ELF-1 (cell line): ENCODE results near the gene RNPS1.

Experiments used
- DNase-seq: peaks from one replicate; pipeline ENCODE4 v3.0.0-alpha.2; 2016; ENCODE audit warnings: low read depth, low spot score

The RNPS1 gene

DNA sequence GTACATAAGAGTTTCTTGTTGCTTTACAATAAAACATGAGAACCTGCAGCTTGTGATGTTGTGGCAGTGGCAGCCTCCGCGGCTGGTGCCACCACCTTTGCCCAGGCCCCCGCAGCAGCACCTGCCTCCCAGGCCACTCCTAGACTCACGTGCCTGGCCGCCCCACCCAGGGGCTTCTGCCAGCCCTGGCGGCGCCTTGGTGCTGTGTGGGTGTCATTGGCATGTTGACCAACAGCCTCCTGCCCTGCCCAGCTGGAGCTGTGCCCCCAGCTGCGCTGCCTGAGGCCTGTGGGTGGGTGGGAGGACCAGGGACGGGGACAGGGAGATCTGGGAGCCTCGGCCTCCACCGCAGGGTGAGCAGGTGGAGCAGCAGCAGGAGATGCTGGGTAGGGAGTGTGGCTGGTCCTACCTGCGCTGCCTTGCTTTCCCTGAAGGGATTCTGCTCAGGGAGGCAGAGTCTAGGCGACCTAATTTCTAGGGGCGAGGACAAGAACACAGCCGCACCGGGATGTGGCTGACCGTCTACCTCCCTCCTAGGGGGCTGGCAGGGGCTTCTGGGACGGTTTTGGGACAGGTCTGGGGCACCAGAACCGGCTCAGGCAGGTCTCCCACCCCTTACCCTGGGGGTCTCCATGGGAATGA, 32.1 kb downstream of the RNPS1 start:
- no peak for DNase-seq

DNA sequence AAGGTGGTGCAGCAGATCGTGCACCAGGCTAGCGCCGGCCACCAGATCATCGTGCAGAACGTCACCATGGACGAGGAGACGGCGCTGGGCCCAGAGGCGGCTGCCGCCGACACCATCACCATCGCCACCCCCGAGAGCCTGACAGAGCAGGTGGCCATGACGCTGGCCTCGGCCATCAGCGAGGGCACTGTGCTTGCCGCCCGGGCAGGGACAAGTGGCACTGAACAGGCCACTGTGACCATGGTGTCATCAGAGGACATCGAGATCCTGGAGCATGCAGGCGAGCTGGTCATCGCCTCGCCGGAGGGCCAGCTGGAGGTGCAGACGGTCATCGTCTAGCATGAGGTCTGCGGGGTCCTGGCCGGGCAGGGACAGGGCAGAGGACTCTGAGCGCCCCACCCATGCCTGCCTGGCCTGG, 32.7 kb downstream of the RNPS1 start:
- no peak for DNase-seq

DNA sequence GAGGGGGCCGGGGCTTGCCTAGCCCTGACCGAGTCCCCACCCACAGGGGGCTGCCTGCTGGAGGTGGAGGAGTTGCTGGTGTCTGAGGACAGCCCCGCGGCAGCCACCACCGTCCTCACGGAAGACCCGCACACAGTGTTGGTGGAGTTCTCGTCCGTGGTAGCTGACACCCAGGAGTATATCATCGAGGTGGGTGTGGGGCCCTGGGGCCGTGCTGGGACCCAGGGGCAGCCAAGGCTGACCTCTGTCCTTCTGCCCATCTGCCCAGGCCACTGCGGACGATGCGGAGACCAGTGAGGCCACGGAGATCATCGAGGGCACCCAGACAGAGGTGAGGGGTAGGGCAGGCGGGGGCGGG, 33.1 kb downstream of the RNPS1 start:
- DNase-seq = no peak

DNA sequence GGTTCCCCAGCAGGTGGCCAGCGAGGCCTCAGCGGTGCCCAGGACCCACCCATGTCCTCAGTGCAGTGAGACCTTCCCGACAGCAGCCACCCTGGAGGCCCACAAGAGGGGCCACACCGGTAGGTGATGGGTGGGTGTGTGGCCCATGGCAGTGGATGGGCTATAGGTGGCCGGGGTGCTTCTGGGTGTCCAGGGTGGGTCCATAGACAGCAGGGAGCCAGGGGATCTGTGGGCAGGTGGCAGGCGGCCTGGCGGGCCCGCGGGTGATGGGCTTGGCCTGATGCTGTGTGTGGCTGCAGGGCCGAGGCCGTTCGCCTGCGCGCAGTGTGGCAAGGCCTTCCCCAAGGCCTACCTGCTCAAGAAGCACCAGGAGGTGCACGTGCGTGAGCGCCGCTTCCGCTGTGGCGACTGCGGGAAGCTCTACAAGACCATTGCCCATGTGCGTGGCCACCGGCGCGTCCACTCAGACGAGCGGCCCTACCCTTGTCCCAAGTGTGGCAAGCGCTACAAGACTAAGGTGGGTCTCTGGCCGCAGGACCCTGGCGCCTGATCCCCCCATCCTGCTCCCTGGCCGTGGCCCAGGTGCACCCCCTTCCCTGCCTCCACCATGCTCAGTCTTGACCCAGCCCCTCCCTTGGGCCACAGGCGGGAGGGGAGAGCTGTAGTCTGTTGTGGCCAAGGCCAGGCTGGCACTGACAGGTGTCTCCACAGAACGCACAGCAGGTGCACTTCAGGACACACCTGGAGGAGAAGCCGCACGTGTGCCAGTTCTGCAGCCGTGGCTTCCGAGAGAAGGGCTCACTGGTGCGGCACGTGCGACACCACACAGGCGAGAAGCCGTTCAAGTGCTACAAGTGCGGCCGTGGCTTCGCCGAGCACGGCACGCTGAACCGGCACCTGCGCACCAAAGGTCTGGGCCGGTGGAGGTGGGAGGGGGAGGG, 33.8 kb downstream of the RNPS1 start:
- no peak for DNase-seq

DNA sequence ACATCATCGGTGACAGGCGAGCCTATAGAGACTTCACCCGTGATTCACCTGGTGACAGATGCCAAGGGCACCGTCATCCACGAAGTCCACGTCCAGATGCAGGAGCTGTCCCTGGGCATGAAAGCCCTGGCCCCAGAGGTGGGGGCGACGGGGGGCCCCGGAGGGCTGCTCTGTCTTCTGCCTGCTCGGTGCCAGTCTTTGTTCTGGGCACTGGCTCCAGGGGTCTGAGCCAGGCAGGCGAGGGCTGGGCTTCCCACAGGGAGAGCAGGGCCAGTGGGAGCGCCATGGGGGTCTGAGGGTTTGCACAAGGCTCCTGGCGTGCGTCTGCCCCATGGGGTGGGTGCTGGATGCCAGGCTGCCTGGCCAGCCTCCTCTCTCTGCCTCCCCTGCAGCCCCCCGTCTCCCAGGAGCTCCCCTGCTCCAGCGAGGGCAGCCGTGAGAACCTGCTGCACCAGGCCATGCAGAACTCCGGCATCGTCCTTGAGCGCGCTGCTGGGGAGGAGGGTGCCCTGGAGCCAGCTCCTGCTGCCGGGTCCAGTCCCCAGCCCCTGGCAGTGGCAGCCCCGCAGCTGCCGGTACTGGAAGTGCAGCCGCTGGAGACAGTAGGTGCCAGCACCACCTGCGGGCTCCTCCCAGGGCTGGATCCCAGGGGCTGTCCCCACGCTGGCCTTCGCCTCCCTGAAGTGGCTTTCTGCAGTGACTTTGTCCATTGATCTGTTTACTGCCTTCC, 34.7 kb downstream of the RNPS1 start:
- no peak for DNase-seq

DNA sequence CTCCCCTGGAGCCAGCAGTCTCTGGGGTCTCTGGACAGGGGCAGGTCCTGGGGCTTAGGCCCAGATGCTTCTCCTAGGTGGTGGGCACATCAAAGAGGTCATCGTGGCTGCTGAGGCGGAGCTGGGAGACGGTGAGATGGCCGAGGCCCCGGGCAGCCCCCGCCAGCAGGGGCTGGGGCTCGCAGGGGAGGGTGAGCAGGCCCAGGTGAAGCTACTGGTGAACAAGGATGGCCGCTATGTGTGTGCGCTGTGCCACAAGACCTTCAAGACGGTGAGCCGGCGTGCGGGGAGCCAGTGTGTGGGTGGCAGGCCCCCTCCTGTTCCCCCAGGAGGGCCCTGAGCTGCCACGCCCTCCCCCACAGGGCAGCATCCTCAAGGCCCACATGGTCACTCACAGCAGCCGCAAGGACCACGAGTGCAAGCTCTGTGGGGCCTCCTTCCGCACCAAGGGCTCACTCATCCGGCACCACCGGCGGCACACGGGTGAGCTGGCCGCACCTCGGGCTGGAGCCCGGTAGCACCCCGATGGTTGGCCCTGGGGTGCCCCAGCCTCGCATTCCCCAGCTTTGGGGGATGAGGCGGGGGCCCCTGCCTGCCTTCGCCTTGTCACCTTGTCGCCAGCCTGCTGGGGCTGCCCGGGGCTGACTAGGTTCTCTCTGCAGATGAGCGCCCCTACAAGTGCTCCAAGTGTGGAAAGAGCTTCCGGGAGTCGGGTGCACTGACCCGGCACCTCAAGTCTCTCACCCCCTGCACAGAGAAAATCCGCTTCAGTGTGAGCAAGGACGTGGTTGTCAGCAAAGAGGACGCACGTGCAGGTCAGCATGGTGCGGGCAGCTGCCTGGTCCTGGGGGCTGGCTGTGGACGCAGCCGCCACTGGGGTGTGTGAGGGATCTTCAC, 35.6 kb downstream of the RNPS1 start:
- DNase-seq = no peak

DNA sequence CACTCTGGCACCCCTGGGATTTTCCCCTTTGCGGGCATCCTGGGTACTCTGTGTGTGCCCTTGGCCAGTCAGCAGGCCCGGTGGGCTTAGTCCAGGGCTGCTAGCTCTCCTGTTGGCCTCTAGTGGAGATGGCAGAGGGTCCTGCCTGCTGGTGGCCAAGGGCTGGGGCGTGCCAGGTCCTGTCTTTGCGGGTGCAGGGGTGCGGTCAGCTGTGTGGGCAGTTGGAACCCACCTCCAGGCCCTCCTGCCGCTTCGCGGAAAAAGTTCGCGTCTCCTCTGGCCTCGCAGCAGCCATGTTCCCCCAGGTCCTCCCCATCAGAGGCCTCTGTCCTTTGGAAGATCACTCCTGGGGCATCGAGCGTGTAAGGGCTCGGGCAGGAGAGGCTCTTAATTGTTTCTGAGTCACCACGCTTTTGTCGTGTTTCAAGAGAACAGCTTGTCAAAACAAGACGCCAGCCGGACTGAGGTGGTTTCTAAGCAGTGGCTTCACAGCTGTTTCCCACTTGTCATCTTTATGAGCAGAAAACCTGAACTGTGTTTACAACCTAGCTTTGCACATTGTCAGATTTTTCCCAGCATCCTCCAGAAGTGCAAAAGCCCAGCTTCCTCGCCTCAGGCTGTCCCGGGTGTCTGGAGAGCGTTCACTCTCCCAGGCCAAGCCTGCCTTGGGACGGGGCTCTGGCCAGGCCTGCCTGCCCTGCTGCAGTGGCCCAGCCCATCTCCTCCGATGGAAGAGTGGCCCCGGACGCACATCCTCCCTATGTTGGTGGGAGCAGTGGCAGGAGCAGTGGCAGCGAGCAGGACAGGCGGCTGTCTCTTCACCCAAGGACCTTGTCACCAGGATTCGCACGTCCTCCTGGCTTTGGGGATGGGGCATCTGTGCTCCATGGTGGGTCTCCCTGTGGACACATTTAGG, 36.7 kb downstream of the RNPS1 start:
- DNase-seq = no peak

DNA sequence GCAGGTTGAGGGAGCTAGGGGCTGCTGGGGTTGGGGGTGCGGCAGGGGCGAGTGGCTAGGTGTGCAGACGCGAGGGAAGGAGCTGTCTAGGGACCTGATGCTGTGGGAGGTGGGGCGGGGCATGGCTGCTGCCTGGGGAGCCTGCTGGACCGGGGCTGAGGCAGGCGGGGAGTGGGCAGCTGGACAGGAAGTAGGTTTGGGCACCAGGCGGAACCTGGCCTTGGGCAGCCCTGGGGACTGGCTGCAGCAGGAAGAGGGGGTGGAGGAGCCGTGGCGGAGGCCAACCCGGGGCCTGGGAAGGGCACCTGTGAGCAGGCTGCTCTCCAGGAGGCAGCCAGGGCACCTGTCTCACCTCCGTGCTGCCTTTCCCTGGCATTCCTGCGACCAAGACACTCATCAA, 37.5 kb downstream of the RNPS1 start:
- DNase-seq = no peak

DNA sequence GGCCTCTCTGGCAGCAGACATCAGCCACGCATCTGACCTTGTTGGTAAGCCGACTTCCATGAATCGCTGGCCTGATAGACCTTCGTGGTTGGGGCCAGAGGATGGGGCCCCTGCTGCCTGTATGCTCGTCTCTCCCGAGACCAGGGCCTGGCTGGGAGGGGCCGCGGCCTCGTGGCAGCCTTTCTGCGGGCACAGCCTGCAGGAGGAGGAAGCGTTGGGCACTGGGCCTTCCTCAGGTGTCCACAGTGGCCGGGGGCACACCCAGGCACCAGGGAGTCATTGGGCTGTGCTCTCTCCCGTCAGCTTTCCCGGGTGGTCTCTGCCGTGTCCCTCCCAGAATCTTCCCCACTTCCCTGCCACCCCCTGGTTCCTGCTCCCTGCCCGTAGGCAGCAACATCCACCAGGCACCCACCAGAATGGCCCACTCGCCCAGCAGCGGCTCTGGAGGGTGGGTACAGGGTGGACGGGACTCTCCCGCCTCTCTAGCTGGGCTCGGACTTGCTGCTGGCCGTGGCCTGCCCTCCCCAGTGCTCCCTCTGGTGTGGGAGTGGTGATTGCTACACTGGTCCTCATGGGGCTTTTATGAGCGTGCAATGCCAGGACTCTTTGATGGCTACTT, 38.2 kb downstream of the RNPS1 start:
- no peak for DNase-seq

DNA sequence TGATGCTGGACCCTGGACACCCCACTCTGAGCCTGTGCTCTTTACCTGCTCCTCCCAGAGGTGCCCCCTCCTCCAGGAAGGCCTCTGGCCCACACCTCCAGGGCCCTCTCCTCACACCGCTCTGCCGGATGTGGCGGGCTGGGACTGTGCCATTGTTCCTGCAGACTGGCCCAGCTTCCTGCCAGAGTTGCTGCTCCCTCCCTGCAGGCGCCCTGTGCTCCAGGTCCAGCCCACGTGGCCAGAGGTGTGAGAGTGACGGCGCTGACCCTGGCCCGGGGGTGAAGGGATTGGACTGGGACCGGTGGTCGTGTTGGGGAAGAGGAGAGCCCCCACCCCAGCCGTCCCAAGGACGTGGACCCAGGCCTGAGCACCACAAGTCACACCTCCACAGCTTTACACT, 38.8 kb downstream of the RNPS1 start:
- DNase-seq = no peak

DNA sequence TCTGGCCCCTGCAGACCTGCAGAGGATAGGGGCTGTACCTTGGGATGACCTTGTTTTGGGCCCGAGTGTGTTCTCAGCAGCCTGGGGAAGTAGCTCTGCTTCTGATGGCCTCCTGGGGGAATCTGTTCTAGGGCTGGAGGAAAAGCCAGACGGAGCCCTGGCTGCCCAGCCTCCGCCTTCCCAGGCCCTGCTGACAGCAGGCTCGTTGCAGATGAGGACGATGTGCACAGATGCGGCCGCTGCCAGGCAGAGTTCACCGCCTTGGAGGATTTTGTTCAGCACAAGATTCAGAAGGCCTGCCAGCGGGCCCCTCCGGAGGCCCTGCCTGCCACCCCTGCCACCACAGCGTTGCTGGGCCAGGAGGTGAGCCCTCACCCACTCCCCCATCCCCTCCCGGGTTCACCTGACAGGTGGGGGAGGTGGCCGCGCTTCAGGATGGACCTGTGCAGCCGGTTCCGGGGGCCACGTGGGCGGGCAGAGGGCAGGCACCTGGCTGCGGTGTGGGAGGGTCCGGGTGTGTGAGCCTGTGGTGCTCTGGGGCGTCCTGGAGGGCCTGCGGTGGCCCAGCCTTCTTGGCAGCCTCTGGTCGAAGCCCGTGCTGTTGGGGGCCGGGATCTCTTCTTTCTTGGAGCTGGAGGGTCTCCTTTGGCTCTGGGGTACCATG, 39.6 kb downstream of the RNPS1 start:
- no peak for DNase-seq

DNA sequence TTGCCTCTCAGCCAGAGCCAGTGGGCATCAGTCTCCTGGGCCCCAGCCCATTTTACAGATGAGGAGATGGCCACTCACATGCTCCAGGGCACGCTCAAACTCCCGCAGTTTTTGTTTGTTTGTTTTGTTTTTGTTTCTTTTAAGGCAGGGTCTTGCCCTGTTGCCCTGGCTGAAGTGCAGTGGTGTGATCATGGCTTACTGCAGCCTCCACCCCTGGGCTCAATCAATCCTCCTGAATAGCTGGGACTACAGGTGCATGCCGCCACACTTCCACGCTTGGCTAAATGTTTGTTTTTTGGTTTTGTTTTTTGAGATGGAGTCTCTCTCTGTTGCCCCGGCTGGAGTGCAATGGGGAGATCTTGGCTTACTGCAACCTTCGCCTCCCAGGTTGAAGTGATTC, 41.0 kb downstream of the RNPS1 start:
- no peak for DNase-seq

DNA sequence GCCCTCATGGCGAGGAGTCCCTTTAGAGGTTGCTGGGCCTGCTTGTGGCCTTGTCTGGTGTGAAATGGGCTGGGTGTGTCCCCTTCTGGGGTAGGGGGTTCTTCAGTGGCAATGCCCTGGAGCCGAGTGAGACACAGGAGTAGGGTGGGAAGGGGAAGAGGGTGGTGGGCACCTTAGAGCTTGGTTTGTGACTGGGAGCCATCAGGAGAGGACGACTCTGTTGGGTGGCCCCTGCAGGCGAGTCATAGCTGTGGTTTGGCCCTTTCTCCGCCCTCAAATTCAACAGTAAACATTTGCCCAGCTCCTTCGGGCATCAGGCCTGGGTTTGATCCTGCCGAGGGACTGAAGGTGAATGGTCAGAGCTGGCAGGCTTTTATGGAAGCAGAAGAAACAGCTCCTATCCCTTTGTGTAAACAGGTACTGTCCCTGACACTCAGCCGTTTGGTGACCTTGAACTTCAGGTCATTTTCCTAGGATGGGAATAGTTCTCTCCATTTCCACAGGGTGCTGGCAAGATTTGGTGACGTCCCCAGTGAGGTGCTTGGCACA, 41.6 kb downstream of the RNPS1 start:
- DNase-seq = no peak

DNA sequence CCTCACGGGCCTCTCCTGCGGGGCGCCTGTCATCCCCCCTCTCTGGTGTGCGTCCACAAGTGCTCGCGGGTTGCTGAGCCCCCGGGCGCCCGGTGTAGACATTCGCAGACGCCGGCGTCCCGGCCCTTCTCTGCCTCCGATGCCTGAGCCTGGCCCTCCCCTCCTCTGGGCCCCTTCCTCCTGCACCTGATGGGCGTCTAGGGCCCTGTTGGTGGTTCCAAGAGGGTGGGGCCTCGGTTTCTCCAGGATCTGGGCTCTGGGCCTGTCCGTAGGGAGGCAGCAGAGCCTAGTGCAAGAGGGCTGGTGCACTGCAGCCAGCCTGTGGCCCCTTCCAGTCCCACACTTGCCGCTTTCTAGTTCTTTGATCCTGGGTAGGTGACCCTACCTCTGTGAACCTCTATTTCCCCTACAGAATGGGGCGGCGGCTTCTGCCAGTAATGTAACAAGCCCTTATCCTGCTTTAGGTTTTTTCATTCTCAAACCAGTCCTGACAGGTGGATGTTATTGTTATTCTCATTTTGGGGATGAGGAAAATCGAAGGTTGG, 43.9 kb downstream of the RNPS1 start:
- peak; percentile 74 for DNase-seq

DNA sequence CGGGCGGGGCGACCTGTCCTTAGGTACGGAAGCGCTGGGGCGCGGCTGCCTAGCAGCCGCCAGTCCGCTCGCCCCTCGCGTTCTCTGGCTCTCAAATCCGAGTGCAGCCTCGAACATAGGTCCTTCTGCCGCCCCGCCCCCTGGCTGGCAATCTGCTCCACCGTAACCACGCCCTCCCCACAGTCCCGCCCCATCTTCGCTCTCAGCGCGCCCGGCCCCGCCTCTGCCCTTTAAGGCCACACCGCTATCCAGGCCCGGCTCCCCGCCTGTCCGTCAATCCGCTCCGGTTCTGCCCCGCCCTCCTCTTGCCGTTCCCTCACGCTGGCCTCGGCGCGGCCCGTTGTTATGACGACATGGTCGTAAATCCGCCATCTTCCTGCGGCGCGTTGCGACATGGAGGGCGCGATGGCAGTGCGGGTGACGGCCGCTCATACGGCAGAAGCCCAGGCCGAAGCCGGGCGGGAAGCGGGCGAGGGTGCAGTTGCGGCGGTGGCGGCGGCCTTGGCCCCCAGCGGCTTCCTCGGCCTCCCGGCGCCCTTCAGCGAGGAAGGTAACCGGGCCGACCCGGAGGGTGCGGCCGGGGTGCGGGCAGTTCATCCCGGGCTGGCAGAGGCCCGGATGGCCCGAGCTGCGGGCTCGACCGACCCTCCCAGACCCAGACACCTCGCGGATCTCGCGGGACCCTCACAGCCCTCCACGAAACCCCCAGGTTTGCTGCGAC, 44.5 kb downstream of the RNPS1 start, which contains the start of gene E4F1:
TSS of gene E4F1 (plus strand) at position 371 of the 721 bp plus-strand sequence. CDS start at position 394, 23 bp downstream.
- DNase-seq = peak; percentile 100

DNA sequence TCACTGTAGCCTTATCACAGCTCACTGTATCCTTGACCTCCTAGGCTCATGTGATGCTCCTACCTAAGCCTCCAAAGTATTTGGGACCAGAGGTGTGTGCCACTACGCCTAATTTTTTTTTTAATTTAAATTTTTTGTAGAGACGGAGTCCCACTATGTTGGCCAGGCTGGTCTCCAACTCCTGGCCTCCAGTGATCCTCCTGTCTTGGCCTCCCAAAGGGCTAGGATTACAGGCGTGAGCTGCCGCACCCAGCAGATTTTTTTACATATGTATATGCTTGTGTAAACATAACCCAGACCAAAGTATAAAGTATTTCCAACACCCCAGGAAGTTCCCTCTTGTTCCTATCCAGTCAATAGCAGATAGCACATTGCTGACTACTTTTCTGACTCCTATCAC, 51.6 kb downstream of the RNPS1 start:
- no peak for DNase-seq

DNA sequence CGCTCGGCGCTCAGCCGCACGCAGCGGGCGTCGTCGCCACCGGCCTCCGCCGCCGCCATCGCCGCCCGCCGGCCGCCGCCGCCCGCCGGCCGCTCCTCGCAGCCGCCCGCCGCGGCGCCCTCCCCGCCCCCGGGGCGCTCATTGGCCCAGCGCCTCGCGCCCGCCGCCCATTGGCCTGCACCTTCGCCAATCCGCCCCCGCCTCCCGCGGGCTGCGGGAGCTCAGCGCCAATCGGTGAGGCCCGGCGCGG, 53.3 kb downstream of the RNPS1 start, which contains the start of gene PGP:
TSS of gene PGP (minus strand) at position 122 of the 250 bp plus-strand sequence. CDS start at position 59, 63 bp downstream.
- no peak for DNase-seq
